Mesendoderm (in vitro differentiated cells): ENCODE results near the gene ARRB2.

ENCODE experiments used
- DNase-seq: peaks from one replicate; pipeline ENCODE4 v3.0.0; 2013
- H2AK5ac ChIP-seq: 2 replicates; pipeline ENCODE4 v1.6.1; 2013; ENCODE audit warnings: low read length, inconsistent platforms
- H2BK120ac ChIP-seq: 2 replicates; pipeline ENCODE4 v1.6.1; 2013; ENCODE audit warnings: low read depth, mild to moderate bottlenecking, low read length, moderate library complexity, mixed read lengths
- H2BK15ac ChIP-seq: replicated peaks from 2 replicates; pipeline ENCODE4 v1.6.1; 2013; ENCODE audit warnings: low read depth, mild to moderate bottlenecking, moderate library complexity
- H2BK5ac ChIP-seq: 2 replicates; pipeline ENCODE4 v1.6.1; 2013; ENCODE audit warnings: low read length, inconsistent platforms
- H3K18ac ChIP-seq: 2 replicates; pipeline ENCODE4 v1.6.1; 2013; ENCODE audit warnings: mild to moderate bottlenecking, low read length, mixed read lengths
- H3K23ac ChIP-seq: one replicate; pipeline ENCODE4 v1.6.1; 2013; ENCODE audit warnings: low read length
- H3K27ac ChIP-seq: 2 replicates; pipeline ENCODE4 v1.5.1; 2013; ENCODE audit warnings: low read depth, mild to moderate bottlenecking, inconsistent platforms, low read length, moderate library complexity
- H3K27me3 ChIP-seq: 2 replicates; pipeline ENCODE4 v1.6.1; 2013; ENCODE audit warnings: low read length, control low read depth, mild to moderate bottlenecking, inconsistent platforms; ENCODE audit not compliant: insufficient read depth, poor library complexity
- H3K36me3 ChIP-seq: 2 replicates; pipeline ENCODE4 v1.6.1; 2013; ENCODE audit warnings: low read length, inconsistent platforms; ENCODE audit not compliant: control insufficient read depth, insufficient read depth
- H3K4ac ChIP-seq: one replicate; pipeline ENCODE4 v1.6.1; 2013; ENCODE audit warnings: low read depth, mild to moderate bottlenecking, low read length, moderate library complexity
- H3K4me1 ChIP-seq: 2 replicates; pipeline ENCODE4 v1.6.1; 2013; ENCODE audit warnings: low read depth, low read length, inconsistent platforms; ENCODE audit not compliant: control insufficient read depth
- H3K4me2 ChIP-seq: 2 replicates; pipeline ENCODE4 v1.6.1; 2013; ENCODE audit warnings: low read length
- H3K4me3 ChIP-seq: 2 replicates; pipeline ENCODE4 v1.5.1; 2013; ENCODE audit warnings: mild to moderate bottlenecking, low read length
- H3K56ac ChIP-seq: one replicate; pipeline ENCODE4 v1.6.1; 2013; ENCODE audit warnings: low read length
- H3K79me1 ChIP-seq: 2 replicates; pipeline ENCODE4 v1.6.1; 2013; ENCODE audit warnings: low read length, inconsistent platforms
- H3K79me2 ChIP-seq: 2 replicates; pipeline ENCODE4 v1.6.1; 2013; ENCODE audit warnings: mild to moderate bottlenecking, low read length; ENCODE audit not compliant: control insufficient read depth, insufficient read depth
- H3K9ac ChIP-seq: 2 replicates; pipeline ENCODE4 v1.6.1; 2013; ENCODE audit warnings: low read length, inconsistent platforms
- H4K5ac ChIP-seq: one replicate; pipeline ENCODE4 v1.6.1; 2013; ENCODE audit warnings: low read length
- H4K8ac ChIP-seq: one replicate; pipeline ENCODE4 v1.6.1; 2013; ENCODE audit warnings: low read depth, mild to moderate bottlenecking, control low read depth, low read length, moderate library complexity
- WGBS: extraction: QIAGEN DNeasy Blood & Tissue Kit; methylation state at CpG from one replicate; pipeline ENCODE4 v1.1.7; 2013; ENCODE audit warnings: low lambda C conversion rate, missing lambda C conversion rate; ENCODE audit not compliant: insufficient coverage; ENCODE audit errors: extremely low coverage; 5-methylcytosine and 5-hydroxymethylcytosine counted together

ARRB2 gene

DNA sequence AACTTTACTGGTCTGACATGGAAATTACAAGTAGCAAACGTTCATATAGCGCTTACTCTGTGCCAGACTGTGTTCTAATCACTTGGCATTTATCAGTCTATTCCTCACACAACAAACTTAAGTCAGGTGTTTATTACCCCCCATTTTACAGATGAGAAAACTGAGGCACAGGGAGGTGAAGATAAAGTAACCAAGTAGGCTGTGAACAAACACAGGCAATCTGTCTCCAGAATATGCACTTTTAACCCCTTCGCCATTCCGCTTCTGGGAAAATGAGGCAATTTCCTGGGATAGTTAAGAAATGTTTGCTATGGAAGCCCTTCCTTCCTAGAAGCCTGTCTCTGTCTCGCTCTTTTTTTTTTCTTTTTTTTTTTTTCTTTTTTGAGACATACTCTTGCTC, 41.5 kb downstream of the ARRB2 start:
- Histone ChIP-seq H2BK5ac (no peak overlapping the region), H3K4me3 (no peak overlapping the region), H4K5ac (no peak overlapping the region), H2AK5ac (no peak overlapping the region), H3K79me2 (no peaks in the 10 kb centered on the region), H3K18ac (no peak overlapping the region), H3K4ac (no peak overlapping the region), H3K23ac (no peak overlapping the region), H3K4me2 (no peak overlapping the region), H2BK15ac (no peak overlapping the region), H3K9ac (no peak overlapping the region), H3K56ac (no peak overlapping the region), H3K27ac (no peak overlapping the region), H3K4me1 (no peaks in the 10 kb centered on the region), H3K36me3 (no peaks in the 10 kb centered on the region), H3K79me1 (no peaks in the 10 kb centered on the region), H2BK120ac (no peak overlapping the region), H4K8ac (no peak overlapping the region), H3K27me3 (no peaks in the 10 kb centered on the region)
- WGBS = no CpG with 5 or more reads among the region's 5 CpGs
- no peak for DNase-seq

DNA sequence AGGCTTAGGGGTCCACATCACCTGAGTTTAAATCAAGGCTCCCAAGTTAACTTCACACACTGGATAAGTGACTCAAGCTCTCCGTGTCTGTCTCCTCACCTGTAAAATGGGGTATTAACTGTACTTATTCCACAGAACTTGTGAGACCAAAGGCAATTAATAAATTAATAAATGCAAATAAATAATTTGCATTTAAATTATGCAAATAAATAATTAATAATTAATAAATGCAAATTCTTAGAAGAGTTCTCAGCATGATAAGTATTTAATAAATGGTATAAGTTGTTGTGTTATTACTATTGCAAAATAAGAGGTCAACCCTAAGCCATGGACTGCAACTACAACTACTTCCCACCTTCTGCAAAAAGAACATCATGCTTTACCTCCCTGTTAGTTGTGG, 43.0 kb downstream of the ARRB2 start:
- no peak overlapping the region for H3K4me2 ChIP-seq
- H2BK120ac ChIP-seq = no peak overlapping the region
- H3K27me3 ChIP-seq = no peaks in the 10 kb centered on the region
- no peak overlapping the region for H3K4ac ChIP-seq
- H3K18ac ChIP-seq = no peak overlapping the region
- H2BK15ac ChIP-seq = no peak overlapping the region
- H3K79me1 ChIP-seq = no peaks in the 10 kb centered on the region
- H3K79me2 ChIP-seq = no peaks in the 10 kb centered on the region
- no peak overlapping the region for H3K9ac ChIP-seq
- no peak overlapping the region for H2AK5ac ChIP-seq
- DNase-seq = no peak
- no CpG with 5 or more reads among the region's 1 CpG for WGBS
- H3K4me1 ChIP-seq = no peaks in the 10 kb centered on the region
- H2BK5ac ChIP-seq = no peak overlapping the region
- no peak overlapping the region for H3K23ac ChIP-seq
- H3K36me3 ChIP-seq = no peaks in the 10 kb centered on the region
- H3K27ac ChIP-seq = no peak overlapping the region
- no peak overlapping the region for H4K8ac ChIP-seq
- no peak overlapping the region for H3K4me3 ChIP-seq
- no peak overlapping the region for H4K5ac ChIP-seq
- H3K56ac ChIP-seq = no peak overlapping the region

DNA sequence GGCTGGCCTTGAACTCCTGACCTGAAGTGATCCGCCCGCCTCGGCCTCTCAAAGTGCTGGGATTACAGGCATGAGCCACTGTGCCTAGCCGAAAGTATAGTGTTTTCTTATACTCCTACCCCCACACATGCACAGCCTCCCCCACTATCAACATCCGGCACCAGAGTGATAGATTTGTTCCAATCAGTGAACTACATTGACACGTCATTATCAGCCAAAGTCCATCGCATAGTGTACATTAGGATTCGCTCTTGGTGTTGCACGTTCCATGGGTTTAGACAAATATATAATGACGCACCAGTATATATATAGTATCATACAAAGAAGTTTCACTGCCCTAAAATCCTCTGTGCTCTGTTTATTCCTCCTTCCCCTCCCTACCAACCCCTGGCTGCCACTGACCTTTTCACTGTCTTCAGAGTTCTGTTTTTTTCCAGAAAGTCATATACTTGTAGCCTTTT, 49.4 kb downstream of the ARRB2 start:
- H3K79me1 ChIP-seq = no peaks in the 10 kb centered on the region
- no peak overlapping the region for H3K4me3 ChIP-seq
- no peak overlapping the region for H3K23ac ChIP-seq
- no peak overlapping the region for H3K4me2 ChIP-seq
- H3K36me3 ChIP-seq = no peaks in the 10 kb centered on the region
- H2BK5ac ChIP-seq = no peak overlapping the region
- no peak for DNase-seq
- H2BK120ac ChIP-seq = no peak overlapping the region
- no peak overlapping the region for H4K5ac ChIP-seq
- no peak overlapping the region for H2BK15ac ChIP-seq
- no peak overlapping the region for H3K56ac ChIP-seq
- no peaks in the 10 kb centered on the region for H3K79me2 ChIP-seq
- H3K18ac ChIP-seq = no peak overlapping the region
- H3K4me1 ChIP-seq = no peaks in the 10 kb centered on the region
- no peaks in the 10 kb centered on the region for H3K27me3 ChIP-seq
- H2AK5ac ChIP-seq = no peak overlapping the region
- no peak overlapping the region for H4K8ac ChIP-seq
- no peak overlapping the region for H3K4ac ChIP-seq
- H3K9ac ChIP-seq = no peak overlapping the region
- no peak overlapping the region for H3K27ac ChIP-seq
- no CpG with 5 or more reads among the region's 10 CpGs for WGBS

GRCh38 chr17:4764595-4764994, 54.2 kb downstream of the ARRB2 start:
- no peaks in the 10 kb centered on the region for H3K27me3 ChIP-seq
- no peak overlapping the region for H2BK5ac ChIP-seq

DNA sequence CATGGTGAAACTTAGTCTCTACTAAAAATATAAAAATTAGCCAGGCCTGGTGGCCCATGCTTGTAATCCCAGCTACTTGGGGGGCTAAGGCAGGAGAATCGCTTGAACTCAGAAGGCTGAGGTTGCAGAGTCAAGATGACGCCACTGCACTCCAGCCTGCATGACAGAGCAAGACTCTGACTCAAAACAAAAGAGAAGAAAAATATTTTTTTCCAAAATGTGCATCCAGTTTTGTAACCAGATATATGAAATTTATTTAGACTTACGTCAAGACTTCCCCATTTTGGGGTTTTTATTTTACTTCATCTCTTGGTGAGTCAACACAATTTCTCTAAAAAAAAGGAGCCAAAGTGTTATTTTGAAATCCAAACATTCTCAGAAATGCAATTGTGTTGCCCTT, 55.8 kb downstream of the ARRB2 start:
- H3K36me3 ChIP-seq = no peaks in the 10 kb centered on the region
- H4K8ac ChIP-seq = no peak overlapping the region
- no peak overlapping the region for H3K4me2 ChIP-seq
- H3K23ac ChIP-seq = no peak overlapping the region
- H3K4ac ChIP-seq = no peak overlapping the region
- H2BK120ac ChIP-seq = no peak overlapping the region
- no peak for DNase-seq
- no peaks in the 10 kb centered on the region for H3K27me3 ChIP-seq
- H3K18ac ChIP-seq = no peak overlapping the region
- H2AK5ac ChIP-seq = no peak overlapping the region
- no peak overlapping the region for H2BK15ac ChIP-seq
- H3K27ac ChIP-seq = no peak overlapping the region
- no peak overlapping the region for H3K56ac ChIP-seq
- no peaks in the 10 kb centered on the region for H3K4me1 ChIP-seq
- no peaks in the 10 kb centered on the region for H3K79me1 ChIP-seq
- H3K4me3 ChIP-seq = no peak overlapping the region
- no peak overlapping the region for H3K9ac ChIP-seq
- H4K5ac ChIP-seq = no peak overlapping the region
- no CpG with 5 or more reads among the region's 3 CpGs for WGBS
- H2BK5ac ChIP-seq = no peak overlapping the region
- H3K79me2 ChIP-seq = no peaks in the 10 kb centered on the region

More at GRCh38 chr17:4764595-4764994, 54.2 kb downstream of the ARRB2 start:
- H3K36me3 ChIP-seq = no peaks in the 10 kb centered on the region
- no peak overlapping the region for H2AK5ac ChIP-seq
- H4K5ac ChIP-seq = no peak overlapping the region
- H3K4ac ChIP-seq = no peak overlapping the region
- no peak overlapping the region for H2BK120ac ChIP-seq
- no peak overlapping the region for H3K56ac ChIP-seq
- H3K18ac ChIP-seq = no peak overlapping the region
- DNase-seq = no peak
- H3K4me1 ChIP-seq = no peaks in the 10 kb centered on the region
- H3K79me2 ChIP-seq = no peaks in the 10 kb centered on the region
- H3K27ac ChIP-seq = no peak overlapping the region
- no CpG with 5 or more reads among the region's 3 CpGs for WGBS
- no peak overlapping the region for H3K4me2 ChIP-seq
- no peak overlapping the region for H4K8ac ChIP-seq
- H3K4me3 ChIP-seq = no peak overlapping the region
- no peak overlapping the region for H3K9ac ChIP-seq
- no peaks in the 10 kb centered on the region for H3K79me1 ChIP-seq
- H3K23ac ChIP-seq = no peak overlapping the region
- no peak overlapping the region for H2BK15ac ChIP-seq

- Histone ChIP-seq H3K4me3 (no peak overlapping the region), H3K56ac (no peak overlapping the region), H4K8ac (no peak overlapping the region), H3K36me3 (no peaks in the 10 kb centered on the region), H3K27me3 (no peaks in the 10 kb centered on the region), H3K4me2 (no peak overlapping the region), H3K4ac (no peak overlapping the region), H2BK5ac (no peak overlapping the region), H2AK5ac (no peak overlapping the region), H2BK120ac (no peak overlapping the region), H3K79me1 (no peaks in the 10 kb centered on the region), H3K23ac (no peak overlapping the region), H4K5ac (no peak overlapping the region), H3K27ac (no peak overlapping the region), H3K79me2 (no peaks in the 10 kb centered on the region), H2BK15ac (no peak overlapping the region), H3K18ac (no peak overlapping the region), H3K9ac (no peak overlapping the region), H3K4me1 (no peaks in the 10 kb centered on the region)
- DNase-seq = no peak
- WGBS = no CpG with 5 or more reads among the region's 9 CpGs
Observed at GRCh38 chr17:4766723-4767122, 56.3 kb downstream of the ARRB2 start.
